ENCODE results near the gene RNF10.

RNF10 gene

DNA sequence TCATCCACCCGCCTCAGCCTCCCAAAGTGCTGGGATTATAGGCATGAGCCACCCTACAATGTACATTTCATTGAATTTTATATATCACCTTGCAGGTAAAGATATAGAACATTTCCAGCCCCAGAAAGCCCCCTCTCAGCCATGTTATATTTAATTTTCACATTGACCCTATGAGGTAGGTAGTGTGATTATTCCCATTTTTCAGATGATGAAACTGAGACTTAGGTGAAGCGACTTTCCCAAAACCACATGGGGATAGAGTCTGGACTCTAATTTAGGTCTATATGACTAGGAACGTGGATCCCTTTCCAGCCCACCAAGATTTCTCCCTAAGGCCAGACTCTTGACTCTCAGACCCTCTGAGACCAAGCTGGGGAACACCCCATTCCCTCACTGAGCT lies 62.7 kb downstream of the RNF10 start:
- Histone ChIP-seq H3K79me2 (ENCODE audit: insufficient read depth, low read length) (no peaks in the 10 kb centered on the region), H3F3A (ENCODE audit: insufficient read depth, low read length) (no peaks in the 10 kb centered on the region), H3K9me3 (ENCODE audit: low read length) (no peaks in the 10 kb centered on the region), H4K20me1 (ENCODE audit: insufficient read depth, low read length) (no peaks in the 10 kb centered on the region), H3K9me2 (ENCODE audit: low read depth, low read length) (no peaks in the 10 kb centered on the region), H3K36me3 (ENCODE audit: insufficient read depth, low read length) (no peaks in the 10 kb centered on the region), H3K4me2 (ENCODE audit: low read length) (no peak overlapping the region), H3K4me3 (ENCODE audit: low read depth, low read length, poor library complexity, severe bottlenecking) (no peak overlapping the region), H3K4me1 (ENCODE audit: insufficient read depth, low read length, severe bottlenecking) (no peaks in the 10 kb centered on the region), H3K9ac (ENCODE audit: low read length) (no peak overlapping the region), H2AFZ (ENCODE audit: low read length) (no peak overlapping the region), H3K27me3 (ENCODE audit: insufficient read depth, low read length) (no peaks in the 10 kb centered on the region; the same call in 1 of the 2 replicates), H3K27ac (ENCODE audit: low read depth, low read length, poor library complexity, severe bottlenecking) (no peak overlapping the region)
- TF ChIP-seq, protein P1, sequence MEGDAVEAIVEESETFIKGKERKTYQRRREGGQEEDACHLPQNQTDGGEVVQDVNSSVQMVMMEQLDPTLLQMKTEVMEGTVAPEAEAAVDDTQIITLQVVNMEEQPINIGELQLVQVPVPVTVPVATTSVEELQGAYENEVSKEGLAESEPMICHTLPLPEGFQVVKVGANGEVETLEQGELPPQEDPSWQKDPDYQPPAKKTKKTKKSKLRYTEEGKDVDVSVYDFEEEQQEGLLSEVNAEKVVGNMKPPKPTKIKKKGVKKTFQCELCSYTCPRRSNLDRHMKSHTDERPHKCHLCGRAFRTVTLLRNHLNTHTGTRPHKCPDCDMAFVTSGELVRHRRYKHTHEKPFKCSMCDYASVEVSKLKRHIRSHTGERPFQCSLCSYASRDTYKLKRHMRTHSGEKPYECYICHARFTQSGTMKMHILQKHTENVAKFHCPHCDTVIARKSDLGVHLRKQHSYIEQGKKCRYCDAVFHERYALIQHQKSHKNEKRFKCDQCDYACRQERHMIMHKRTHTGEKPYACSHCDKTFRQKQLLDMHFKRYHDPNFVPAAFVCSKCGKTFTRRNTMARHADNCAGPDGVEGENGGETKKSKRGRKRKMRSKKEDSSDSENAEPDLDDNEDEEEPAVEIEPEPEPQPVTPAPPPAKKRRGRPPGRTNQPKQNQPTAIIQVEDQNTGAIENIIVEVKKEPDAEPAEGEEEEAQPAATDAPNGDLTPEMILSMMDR (IDR thresholded peaks at IDR 0.05; ENCODE audit: low read length), result no peak
- no peak for TF ChIP-seq EZH2 (IDR thresholded peaks at IDR 0.05; ENCODE audit: borderline replicate concordance, low read length)

DNA sequence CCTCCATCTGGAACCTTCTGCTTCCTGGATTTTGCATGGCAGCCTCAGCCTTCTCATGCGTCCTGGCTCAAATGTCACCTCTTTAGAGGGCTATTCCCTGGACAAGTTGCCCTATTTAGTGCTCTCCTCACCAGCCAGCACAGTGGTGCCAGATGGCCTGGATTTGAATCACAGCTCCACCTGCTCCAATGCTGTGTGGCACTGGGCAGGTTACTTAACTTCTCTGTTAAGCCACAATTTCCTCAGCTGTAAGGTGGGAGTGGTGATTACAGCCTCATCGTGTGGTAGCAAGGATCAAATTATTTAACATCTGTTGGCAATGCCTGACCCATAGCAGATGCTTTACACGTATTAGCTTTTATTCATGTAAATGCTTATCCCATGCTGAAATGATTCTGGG lies 63.7 kb downstream of the RNF10 start:
- Histone ChIP-seq H3K9me3 (ENCODE audit: low read length) (no peaks in the 10 kb centered on the region), H3K4me3 (ENCODE audit: low read depth, low read length, poor library complexity, severe bottlenecking) (no peak overlapping the region), H3F3A (ENCODE audit: insufficient read depth, low read length) (no peaks in the 10 kb centered on the region), H3K9ac (ENCODE audit: low read length) (no peak overlapping the region), H3K79me2 (ENCODE audit: insufficient read depth, low read length) (no peaks in the 10 kb centered on the region), H3K4me2 (ENCODE audit: low read length) (no peak overlapping the region), H3K4me1 (ENCODE audit: insufficient read depth, low read length, severe bottlenecking) (no peaks in the 10 kb centered on the region), H3K27ac (ENCODE audit: low read depth, low read length, poor library complexity, severe bottlenecking) (no peak overlapping the region), H3K36me3 (ENCODE audit: insufficient read depth, low read length) (no peaks in the 10 kb centered on the region), H3K9me2 (ENCODE audit: low read depth, low read length) (no peaks in the 10 kb centered on the region), H4K20me1 (ENCODE audit: insufficient read depth, low read length) (no peaks in the 10 kb centered on the region), H3K27me3 (ENCODE audit: insufficient read depth, low read length) (no peaks in the 10 kb centered on the region; the same call in 1 of the 2 replicates), H2AFZ (ENCODE audit: low read length) (no peak overlapping the region)
- no peak for TF ChIP-seq EZH2 (IDR thresholded peaks at IDR 0.05; ENCODE audit: borderline replicate concordance, low read length)
- TF ChIP-seq, protein P1 (IDR thresholded peaks at IDR 0.05; ENCODE audit: low read length), result no peak

DNA sequence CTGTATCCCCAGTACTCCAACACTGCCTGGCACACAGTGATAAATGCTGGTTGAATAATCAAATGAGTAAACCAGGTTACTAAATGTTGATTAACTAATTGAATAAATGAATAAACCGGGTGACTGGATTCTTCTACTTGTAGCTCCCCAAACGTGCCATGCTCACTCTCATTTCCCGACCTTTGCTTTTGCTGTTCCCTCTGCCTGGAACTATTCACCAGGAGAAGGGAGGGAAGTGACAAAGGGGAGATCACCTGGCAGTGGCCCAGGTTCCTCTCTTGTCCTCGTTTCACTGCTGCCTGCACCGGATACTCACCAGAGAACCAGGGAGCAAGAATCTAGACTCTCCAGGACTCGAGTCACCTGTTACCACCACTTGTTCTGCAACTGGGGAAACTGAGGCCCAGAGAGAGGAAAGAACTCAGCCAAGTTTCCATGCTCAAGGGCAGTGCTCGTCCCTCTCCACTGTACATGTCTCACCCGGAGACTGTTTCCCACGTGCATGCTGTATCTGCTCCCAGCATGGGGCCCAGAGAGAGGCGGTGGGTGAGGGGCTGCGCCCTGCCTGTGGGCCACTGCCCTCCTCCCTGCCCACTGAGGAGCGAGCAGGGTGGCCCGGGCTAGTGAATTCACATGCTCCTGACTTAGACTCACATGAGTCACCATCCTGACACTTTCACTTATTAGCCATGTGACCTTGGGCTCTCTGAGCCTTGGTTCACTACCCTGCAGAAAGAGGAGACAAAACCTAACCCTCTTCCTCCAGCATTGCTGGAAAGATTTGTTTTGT lies 64.7 kb downstream of the RNF10 start:
- Histone ChIP-seq H2AFZ (ENCODE audit: low read length) (no peak overlapping the region), H3K9me2 (ENCODE audit: low read depth, low read length) (no peaks in the 10 kb centered on the region), H3K79me2 (ENCODE audit: insufficient read depth, low read length) (no peaks in the 10 kb centered on the region), H3K4me1 (ENCODE audit: insufficient read depth, low read length, severe bottlenecking) (no peaks in the 10 kb centered on the region), H3K9me3 (ENCODE audit: low read length) (no peaks in the 10 kb centered on the region), H3K36me3 (ENCODE audit: insufficient read depth, low read length) (no peaks in the 10 kb centered on the region), H3F3A (ENCODE audit: insufficient read depth, low read length) (no peaks in the 10 kb centered on the region), H3K4me2 (ENCODE audit: low read length) (no peak overlapping the region), H3K27me3 (ENCODE audit: insufficient read depth, low read length) (no peaks in the 10 kb centered on the region; the same call in 1 of the 2 replicates), H3K27ac (ENCODE audit: low read depth, low read length, poor library complexity, severe bottlenecking) (no peak overlapping the region), H4K20me1 (ENCODE audit: insufficient read depth, low read length) (no peaks in the 10 kb centered on the region), H3K4me3 (ENCODE audit: low read depth, low read length, poor library complexity, severe bottlenecking) (no peak overlapping the region), H3K9ac (ENCODE audit: low read length) (no peak overlapping the region)
- TF ChIP-seq, protein P1 (IDR thresholded peaks at IDR 0.05; ENCODE audit: low read length), result no peak
- TF ChIP-seq EZH2 (IDR thresholded peaks at IDR 0.05; ENCODE audit: borderline replicate concordance, low read length), result no peak

All from OCI-LY1 (cell line).